DLD1 (cell line): ENCODE results near the gene CCDC50.

Experiments
- in situ Hi-C: cut with HindIII; loops from 2 replicates; pipeline ENCODE4 v1.10.0; 2017; ENCODE audit warnings: low sequenced_read_pairs

Gene CCDC50

GRCh38 chr3:191376516-191377141 lies 47.4 kb downstream of the CCDC50 start:
- in situ Hi-C loops: no loop called here

GRCh38 chr3:191378142-191378812 lies 49.1 kb downstream of the CCDC50 start:
- in situ Hi-C loops: no loop called here

- in situ Hi-C loops: no loop called here
Measured at GRCh38 chr3:191379446-191379845, 50.3 kb downstream of the CCDC50 start.

- in situ Hi-C loops: no loop called here
Measured at GRCh38 chr3:191380001-191380400, 50.8 kb downstream of the CCDC50 start.

GRCh38 chr3:191381303-191381702 lies 52.1 kb downstream of the CCDC50 start:
- in situ Hi-C loops: no loop called here

DNA sequence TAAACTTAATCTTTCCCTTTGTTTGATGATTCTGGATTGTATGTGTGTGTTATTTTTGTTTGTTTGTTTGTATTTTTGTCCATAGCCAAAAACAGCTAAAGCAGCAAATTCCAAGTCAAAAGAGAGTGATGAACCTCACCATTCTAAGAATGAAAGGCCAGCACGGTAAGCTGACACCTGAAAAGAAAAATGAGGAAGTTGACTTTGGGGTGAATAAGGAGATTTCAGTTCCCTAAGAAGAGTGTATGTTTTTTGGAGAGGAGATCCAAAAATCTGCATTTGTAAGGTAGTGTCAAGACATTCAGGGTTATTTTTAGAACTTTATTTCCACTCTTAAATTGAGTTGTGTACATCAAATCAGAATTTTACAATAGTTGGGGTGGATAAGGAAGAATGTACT lies 53.5 kb downstream of the CCDC50 start:
- in situ Hi-C loops: no loop called here

GRCh38 chr3:191383124-191383523 lies 53.9 kb downstream of the CCDC50 start:
- in situ Hi-C loops: no loop called here

DNA sequence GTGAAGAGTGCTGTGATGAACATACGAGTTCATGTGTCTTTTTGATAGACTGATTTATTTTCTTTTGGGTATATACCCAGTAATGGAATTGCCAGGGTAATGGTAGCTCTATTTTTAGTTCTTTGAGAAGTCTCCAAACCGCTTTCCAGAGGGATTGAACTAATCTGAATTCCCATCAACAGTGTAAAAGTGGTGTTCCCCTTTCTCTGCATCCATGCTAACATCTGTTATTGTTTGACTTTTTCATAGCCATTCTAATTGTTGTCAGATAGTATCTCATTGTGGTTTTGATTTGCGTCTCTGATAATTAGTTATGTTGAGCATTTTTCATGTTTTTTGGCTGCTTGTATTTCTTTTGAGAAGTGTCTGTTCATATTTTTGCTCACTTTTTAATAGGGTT lies 55.9 kb downstream of the CCDC50 start:
- in situ Hi-C loops: no loop called here

DNA sequence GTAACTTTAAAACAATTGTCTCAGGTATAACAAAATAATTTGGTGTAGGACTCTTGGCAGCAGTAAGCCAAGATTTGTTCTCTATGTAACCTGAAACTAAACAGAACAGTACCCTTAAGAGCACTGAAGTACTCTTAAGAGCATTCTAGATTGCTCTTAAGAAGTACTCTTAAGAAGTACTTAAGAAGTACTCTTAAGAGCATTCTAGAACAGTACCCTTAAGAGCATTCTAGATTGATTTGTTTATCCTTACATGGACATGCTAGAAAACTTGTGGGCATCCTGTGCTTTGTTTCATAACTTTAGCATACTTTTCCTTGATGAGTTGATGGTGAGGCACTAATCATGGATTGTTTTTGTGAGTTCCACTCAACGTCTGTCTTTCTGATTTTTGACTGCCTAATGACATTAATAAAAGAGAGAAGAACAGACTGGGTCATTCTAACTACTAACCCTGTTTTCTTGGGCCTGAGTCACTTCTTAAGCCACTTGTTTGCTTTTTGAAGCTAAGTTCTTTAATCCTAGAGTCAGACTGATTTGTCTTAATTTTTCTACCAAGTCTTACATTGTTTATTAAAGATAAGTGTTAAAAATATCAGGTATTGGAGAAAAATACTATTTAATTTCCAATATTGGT lies 58.4 kb downstream of the CCDC50 start:
- in situ Hi-C loops: no loop called here

- in situ Hi-C loops: no loop called here
Measured at GRCh38 chr3:191388823-191389222, 59.6 kb downstream of the CCDC50 start.

- in situ Hi-C loops: no loop called here
Measured at GRCh38 chr3:191390580-191390979, 61.4 kb downstream of the CCDC50 start.

- in situ Hi-C loops: no loop called here
Measured at GRCh38 chr3:191391861-191392808, 62.9 kb downstream of the CCDC50 start.

GRCh38 chr3:191393146-191393545 lies 64.0 kb downstream of the CCDC50 start:
- in situ Hi-C loops: no loop called here

- in situ Hi-C loops: no loop called here
Measured at GRCh38 chr3:191397771-191398170, 68.6 kb downstream of the CCDC50 start.

DNA sequence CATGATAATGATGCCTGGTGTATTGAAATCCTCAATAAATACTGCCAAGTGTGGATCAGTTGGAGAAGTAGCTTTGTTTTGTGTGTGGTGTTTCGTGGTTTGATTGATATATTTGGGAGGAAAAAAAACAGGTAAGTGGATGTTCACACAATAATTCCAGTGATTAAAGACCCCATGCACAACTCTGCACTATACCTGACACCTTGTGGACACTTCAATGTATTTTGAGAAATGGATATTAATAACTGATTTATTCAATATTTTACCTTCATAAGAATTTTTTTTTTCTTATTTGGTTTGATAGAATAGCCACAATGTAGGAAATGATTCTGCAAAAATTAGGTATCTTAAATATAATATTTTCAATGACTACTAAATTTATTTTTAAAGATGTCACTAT lies 69.4 kb downstream of the CCDC50 start:
- in situ Hi-C loops: no loop called here

GRCh38 chr3:191399918-191400317 lies 70.7 kb downstream of the CCDC50 start:
- in situ Hi-C loops: no loop called here

GRCh38 chr3:191401775-191402357 lies 72.7 kb downstream of the CCDC50 start:
- in situ Hi-C loops: no loop called here

GRCh38 chr3:191409791-191410359 lies 80.7 kb downstream of the CCDC50 start:
- in situ Hi-C loops: no loop called here

DNA sequence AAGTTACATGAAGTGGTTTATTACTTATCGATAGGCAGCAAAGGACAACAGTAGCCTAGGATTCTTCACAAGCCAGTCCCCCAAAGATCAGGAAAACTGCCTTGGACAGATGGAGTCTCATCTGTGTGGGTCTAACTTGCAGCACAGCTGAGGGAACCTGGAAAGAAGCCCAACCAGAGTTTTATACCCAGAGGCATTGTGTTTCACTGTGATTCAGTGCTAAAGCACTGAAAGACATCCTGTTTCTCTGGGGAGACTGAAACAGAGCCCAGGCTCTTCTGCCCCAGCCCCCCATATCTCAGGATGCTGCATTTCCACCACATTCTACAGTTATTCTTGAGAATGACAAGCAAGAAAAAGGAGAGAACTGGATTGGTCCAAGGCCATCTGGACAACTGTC lies 83.6 kb downstream of the CCDC50 start:
- in situ Hi-C loops: no loop called here

GRCh38 chr3:191414286-191414685 lies 85.1 kb downstream of the CCDC50 start:
- in situ Hi-C loops: no loop called here
